Measurements from ENCODE around the gene NUDT11. TPM values are rescaled to one million over a fixed set of nuclear protein-coding genes. Genes with fewer than 3 reads are reported as not detected.
"Not testable (repeated sequence)": the region's sequence is repeated elsewhere in the genome, so short reads cannot be mapped to it uniquely, and the experiment has no call there.

Gene NUDT11
- total RNA-seq, 1 experiment from 2014 or later: 23.6 TPM

DNA sequence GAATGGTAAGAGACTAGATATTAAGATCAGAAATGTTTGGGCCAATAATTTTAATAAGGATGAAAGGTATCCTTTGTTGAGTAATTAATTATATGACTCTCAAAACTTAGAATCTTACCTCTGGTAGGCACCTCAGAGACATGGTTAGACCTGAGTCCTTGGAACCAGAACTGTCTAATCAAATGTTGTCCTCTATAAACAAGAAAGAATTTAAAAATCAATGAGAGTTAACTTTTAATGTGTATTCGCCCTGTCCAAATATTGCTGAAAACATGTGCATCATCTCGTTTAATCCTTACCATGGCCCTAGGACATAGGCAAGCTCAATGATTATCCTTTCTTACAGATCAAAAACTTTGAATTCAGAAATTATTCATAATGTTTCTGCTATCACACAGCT is 24.0 kb upstream of the NUDT11 start:
- TF ChIP-seq CTCF (conservative IDR thresholded peaks at IDR 0.05): no peak
- Histone ChIP-seq H3K56ac (ENCODE audit: insufficient read length, low read depth, low read length) (no peak overlapping the region), H4K20me1 (ENCODE audit: control insufficient read depth, insufficient read depth, insufficient read length) (no peaks in the 10 kb centered on the region), H2AK5ac (ENCODE audit: insufficient read length, low read length) (no peak overlapping the region), H4K91ac (ENCODE audit: insufficient read length, low read depth, low read length) (no peak overlapping the region), H4K5ac (ENCODE audit: insufficient read length, low read depth, low read length) (no peak overlapping the region), H2BK120ac (ENCODE audit: low read depth, low read length, poor library complexity, severe bottlenecking) (no peak overlapping the region), H2BK15ac (ENCODE audit: low read depth, low read length) (no peak overlapping the region), H3K23me2 (ENCODE audit: insufficient read length, low read depth, low read length, poor library complexity, severe bottlenecking) (no peaks in the 10 kb centered on the region), H3K23ac (ENCODE audit: insufficient read length, low read depth, low read length) (no peak overlapping the region), H3K14ac (ENCODE audit: insufficient read depth, low read length) (no peak overlapping the region), H3T11ph (ENCODE audit: low read length) (no peak overlapping the region), H3K27me3 (ENCODE audit: insufficient read depth, low read length) (no peaks in the 10 kb centered on the region), H4K8ac (replicated peaks; ENCODE audit: insufficient read length, low read depth, low read length) (no peak overlapping the region), H3K4me2 (ENCODE audit: insufficient read depth, insufficient read length, low read length) (no peak overlapping the region), H3K9me3 (ENCODE audit: control insufficient read depth, low read depth, low read length) (peaks cover 28% of the 10 kb centered on the region), H2BK5ac (ENCODE audit: insufficient read length, low read length) (no peak overlapping the region), H3K79me2 (ENCODE audit: insufficient read depth, low read length) (no peaks in the 10 kb centered on the region), H3K79me1 (ENCODE audit: insufficient read depth, low read depth, low read length, poor library complexity, severe bottlenecking) (no peaks in the 10 kb centered on the region), H3K27ac (ENCODE audit: insufficient read length, low read depth, low read length) (no peak overlapping the region), H3K4me1 (ENCODE audit: insufficient read depth, low read length) (no peaks in the 10 kb centered on the region), H2BK20ac (ENCODE audit: low read depth, low read length, poor library complexity, severe bottlenecking) (no peak overlapping the region), H3K9ac (ENCODE audit: extremely low read depth, insufficient read length, low read length) (no peak overlapping the region), H2AFZ (ENCODE audit: low read length) (no peak overlapping the region), H3K18ac (ENCODE audit: insufficient read length, low read depth, low read length) (no peak overlapping the region), H2BK12ac (ENCODE audit: insufficient read length, low read depth, low read length) (no peak overlapping the region), H3K4ac (ENCODE audit: low read depth, low read length) (no peak overlapping the region)
- no CpG with 5 or more reads among the region's 2 CpGs for WGBS (ENCODE audit: extremely low coverage, insufficient read length, low lambda C conversion rate)
- no peaks in the 10 kb centered on the region for H3K4me1 Mint-ChIP-seq
- no peak overlapping the region for H3K27ac Mint-ChIP-seq
- H3K4me3 Mint-ChIP-seq: no peak overlapping the region
- peaks cover 0 to 7% (median 5%) of the 10 kb centered on the region in 3 experiments; a peak in 4 of 7 replicates for H3K36me3 Mint-ChIP-seq (ENCODE audit: insufficient read depth in 1 of 3, low read depth in 3 of 3)
- DNase-seq: no peak
- H3K9me3 Mint-ChIP-seq: peaks cover 62 to 63% of the 10 kb centered on the region in 2 experiments
- H3K27me3 Mint-ChIP-seq (ENCODE audit: low read depth): no peaks in the 10 kb centered on the region

GRCh38 chrX:51519131-51519530 is 22.7 kb upstream of the NUDT11 start:
- H3K4me1 Mint-ChIP-seq; H3K27me3 Mint-ChIP-seq (ENCODE audit: low read depth); H3T11ph ChIP-seq (ENCODE audit: low read length); H3K23ac ChIP-seq (ENCODE audit: insufficient read length, low read depth, low read length); H3K36me3 Mint-ChIP-seq (ENCODE audit: insufficient read depth in 1 of 3, low read depth in 3 of 3); H2BK12ac ChIP-seq (ENCODE audit: insufficient read length, low read depth, low read length); H3K23me2 ChIP-seq (ENCODE audit: insufficient read length, low read depth, low read length, poor library complexity, severe bottlenecking); H3K4me3 Mint-ChIP-seq; H2BK120ac ChIP-seq (ENCODE audit: low read depth, low read length, poor library complexity, severe bottlenecking); H2BK20ac ChIP-seq (ENCODE audit: low read depth, low read length, poor library complexity, severe bottlenecking); H2AK5ac ChIP-seq (ENCODE audit: insufficient read length, low read length); H3K56ac ChIP-seq (ENCODE audit: insufficient read length, low read depth, low read length); H3K14ac ChIP-seq (ENCODE audit: insufficient read depth, low read length); H3K4ac ChIP-seq (ENCODE audit: low read depth, low read length); H2AFZ ChIP-seq (ENCODE audit: low read length); H4K91ac ChIP-seq (ENCODE audit: insufficient read length, low read depth, low read length); H3K4me2 ChIP-seq (ENCODE audit: insufficient read depth, insufficient read length, low read length); H4K20me1 ChIP-seq (ENCODE audit: control insufficient read depth, insufficient read depth, insufficient read length); H3K9ac ChIP-seq (ENCODE audit: extremely low read depth, insufficient read length, low read length); H3K79me2 ChIP-seq (ENCODE audit: insufficient read depth, low read length); H2BK15ac ChIP-seq (ENCODE audit: low read depth, low read length); H3K18ac ChIP-seq (ENCODE audit: insufficient read length, low read depth, low read length); H3K27ac Mint-ChIP-seq; DNase-seq; H3K27ac ChIP-seq (ENCODE audit: insufficient read length, low read depth, low read length); H3K79me1 ChIP-seq (ENCODE audit: insufficient read depth, low read depth, low read length, poor library complexity, severe bottlenecking); H2BK5ac ChIP-seq (ENCODE audit: insufficient read length, low read length); H4K8ac ChIP-seq (replicated peaks; ENCODE audit: insufficient read length, low read depth, low read length); H4K5ac ChIP-seq (ENCODE audit: insufficient read length, low read depth, low read length); H3K27me3 ChIP-seq (ENCODE audit: insufficient read depth, low read length); H3K4me1 ChIP-seq (ENCODE audit: insufficient read depth, low read length): not testable (repeated sequence)
- H3K9me3 Mint-ChIP-seq: peaks cover 55 to 56% of the 10 kb centered on the region in 2 experiments
- H3K9me3 ChIP-seq (ENCODE audit: control insufficient read depth, low read depth, low read length): peaks cover 28% of the 10 kb centered on the region
- WGBS (ENCODE audit: extremely low coverage, insufficient read length, low lambda C conversion rate): no CpG with 5 or more reads among the region's 2 CpGs
